Right lobe of liver (tissue), 4 donors: Measurements from ENCODE around the gene NOC2L.

Experiments used
- CTCF ChIP-seq, 4 donors: fragments of 200-600 bp in 3 of 4; fragments of 450-650 bp in 1 of 4; IDR thresholded peaks; one replicate each; pipeline versions ENCODE4 v1.5.1 to v1.8.0; 2016 to 2022; ENCODE audit warnings: antibody characterized with exemption in 4 of 4, mild to moderate bottlenecking in 2 of 4
- POLR2A ChIP-seq: fragments of 450-650 bp; IDR thresholded peaks from one replicate; pipeline ENCODE4 v1.6.1; 2017; ENCODE audit warnings: antibody characterized with exemption, mild to moderate bottlenecking
- donor health status: DM: no; HTN: no; CAD: no.
- donor health status: DM: no; HTN: no; CAD: no.
- donor health status: DM: no; HTN: yes; CAD: no.

- TF ChIP-seq CTCF (IDR thresholded peaks at IDR 0.05) (no peak), POLR2A (no peak)
Observed at GRCh38 chr1:978069-978834, 19.2 kb upstream of the NOC2L start.
